KMS-11 (cell line): ENCODE measurements around the gene UGT1A7.

Experiments
- H2AFZ ChIP-seq: fragments of 200-600 bp; sonication (generic); 2 replicates; pipeline ENCODE4 v1.6.1; 2016; ENCODE audit warnings: antibody characterized with exemption, mixed run types, low read depth
- H3K27ac ChIP-seq: fragments of 200-600 bp; sonication (generic); 2 replicates; pipeline ENCODE4 v1.6.1; 2016; ENCODE audit warnings: mild to moderate bottlenecking, mixed run types
- H3K27me3 ChIP-seq: fragments of 200-600 bp; sonication (generic); 2 replicates; pipeline ENCODE4 v1.6.1; 2017; ENCODE audit warnings: mild to moderate bottlenecking, low read depth, mixed run types, moderate library complexity; ENCODE audit not compliant: insufficient read depth
- H3K36me3 ChIP-seq: fragments of 200-600 bp; sonication (generic); 2 replicates; pipeline ENCODE4 v1.6.1; 2017; ENCODE audit warnings: mild to moderate bottlenecking, mixed run types; ENCODE audit not compliant: insufficient read depth
- H3K4me1 ChIP-seq: fragments of 200-600 bp; sonication (generic); 2 replicates; pipeline ENCODE4 v1.6.1; 2016; ENCODE audit warnings: mild to moderate bottlenecking, low read depth, mixed run types; ENCODE audit not compliant: poor library complexity, severe bottlenecking
- H3K4me2 ChIP-seq: fragments of 200-600 bp; sonication (generic); 2 replicates; pipeline ENCODE4 v1.7.0; 2016; ENCODE audit warnings: mild to moderate bottlenecking, mixed run types
- H3K4me3 ChIP-seq: fragments of 200-600 bp; sonication (generic); IDR thresholded peaks from 2 replicates; pipeline ENCODE4 v1.6.1; 2017; ENCODE audit warnings: low read depth, low read length, mixed read lengths; ENCODE audit not compliant: insufficient read depth
- H3K79me2 ChIP-seq: fragments of 200-600 bp; sonication (generic); 2 replicates; pipeline ENCODE4 v1.6.1; 2016; ENCODE audit warnings: low read depth, mixed run types; ENCODE audit not compliant: insufficient read depth
- H3K9ac ChIP-seq: fragments of 200-600 bp; sonication (generic); 2 replicates; pipeline ENCODE4 v1.6.1; 2016; ENCODE audit warnings: mild to moderate bottlenecking, mixed run types
- H4K20me1 ChIP-seq: fragments of 200-600 bp; sonication (generic); 2 replicates; pipeline ENCODE4 v1.6.1; 2016; ENCODE audit warnings: mild to moderate bottlenecking, mixed run types; ENCODE audit not compliant: insufficient read depth
- CTCF ChIP-seq: fragments of 200-600 bp; sonication (generic); conservative IDR thresholded peaks from 2 replicates; pipeline ENCODE4 v1.6.1; 2017; ENCODE audit warnings: low read depth, mild to moderate bottlenecking, antibody characterized with exemption, low read length, moderate library complexity, mixed read lengths

The UGT1A7 gene

GRCh38 chr2:233779722-233780121, 98.0 kb downstream of the UGT1A7 start:
- Histone ChIP-seq H3K4me2 (no peak overlapping the region), H3K27me3 (no peaks in the 10 kb centered on the region), H4K20me1 (no peaks in the 10 kb centered on the region), H3K79me2 (no peaks in the 10 kb centered on the region), H3K27ac (no peak overlapping the region), H3K9ac (no peak overlapping the region), H3K4me3 (no peak overlapping the region), H2AFZ (no peak overlapping the region), H3K36me3 (no peaks in the 10 kb centered on the region), H3K4me1 (no peaks in the 10 kb centered on the region)
- TF ChIP-seq CTCF = no peak

- TF ChIP-seq CTCF = no peak
- no peaks in the 10 kb centered on the region for H3K36me3 ChIP-seq
Measured at GRCh38 chr2:233780771-233781170, 99.1 kb downstream of the UGT1A7 start.

GRCh38 chr2:233789554-233789953, 107.9 kb downstream of the UGT1A7 start:
- Histone ChIP-seq H4K20me1 (no peaks in the 10 kb centered on the region), H3K4me1 (no peaks in the 10 kb centered on the region), H3K27me3 (no peaks in the 10 kb centered on the region), H3K4me2 (no peak overlapping the region), H3K9ac (no peak overlapping the region), H3K4me3 (no peak overlapping the region), H3K36me3 (no peaks in the 10 kb centered on the region), H2AFZ (no peak overlapping the region), H3K27ac (no peak overlapping the region), H3K79me2 (no peaks in the 10 kb centered on the region)
- no peak for TF ChIP-seq CTCF

More at GRCh38 chr2:233780771-233781170, 99.1 kb downstream of the UGT1A7 start:
- Histone ChIP-seq H3K4me1 (no peaks in the 10 kb centered on the region), H2AFZ (no peak overlapping the region), H3K4me2 (no peak overlapping the region), H3K4me3 (no peak overlapping the region), H4K20me1 (no peaks in the 10 kb centered on the region), H3K27me3 (no peaks in the 10 kb centered on the region), H3K9ac (no peak overlapping the region), H3K79me2 (no peaks in the 10 kb centered on the region), H3K27ac (no peak overlapping the region)

- Histone ChIP-seq H3K27me3 (no peaks in the 10 kb centered on the region), H3K9ac (no peak overlapping the region), H3K4me2 (no peak overlapping the region), H4K20me1 (no peaks in the 10 kb centered on the region), H3K27ac (no peak overlapping the region), H3K79me2 (no peaks in the 10 kb centered on the region), H2AFZ (no peak overlapping the region), H3K4me3 (no peak overlapping the region), H3K36me3 (no peaks in the 10 kb centered on the region), H3K4me1 (no peaks in the 10 kb centered on the region)
- no peak for TF ChIP-seq CTCF
Measured at GRCh38 chr2:233791151-233791882, 109.6 kb downstream of the UGT1A7 start.
